ENCODE results near the gene FGF14.

- TF ChIP-seq GATA2 (IDR thresholded peaks at IDR 0.05; ENCODE audit: low read depth, low read length): no peak
- no peak for TF ChIP-seq GATA3 (IDR thresholded peaks at IDR 0.05; ENCODE audit: low read depth, low read length)
Observed at GRCh38 chr13:101970341-101970740, 431.5 kb downstream of the FGF14 start.
